Measurements from ENCODE around the gene DTX1. TPM values are rescaled to one million over a fixed set of nuclear protein-coding genes. Genes with fewer than 3 reads are reported as not detected.

Gene DTX1
- total and polyA plus RNA-seq, 2 of the 8 experiments (the other 6 are each of a cell fraction or from before 2014, with no cell fraction given): 4.7 to 6.9 TPM

GRCh38 chr12:113019025-113019424, 37.5 kb upstream of the DTX1 start:
- no peaks in the 10 kb centered on the region for H3K79me1 ChIP-seq (ENCODE audit: low read depth, low read length)
- H4K91ac ChIP-seq (replicated peaks; ENCODE audit: insufficient read length, low read length): no peak overlapping the region
- no peaks in the 10 kb centered on the region for H3K23me2 ChIP-seq (ENCODE audit: low read depth, low read length)
- no peak overlapping the region for H3K18ac ChIP-seq (ENCODE audit: extremely low read depth, low read length)
- H4K8ac ChIP-seq (ENCODE audit: extremely low read depth, insufficient read depth, low read length): no peak overlapping the region
- H2BK15ac ChIP-seq (ENCODE audit: low read length): no peak overlapping the region
- 64% methylated on average over 4 of the region's 4 CpGs; no CpG with 5 or more reads in 1 of the 2 experiments for WGBS, 2 experiments (ENCODE audit: extremely low coverage in 1 of 2, insufficient coverage in 1 of 2, insufficient read length in 1 of 2, insufficient replicate concordance in 2 of 2, low coverage in 1 of 2, low lambda C conversion rate in 2 of 2, missing lambda C conversion rate in 1 of 2)
- H3K56ac ChIP-seq (replicated peaks; ENCODE audit: insufficient read length, low read depth, low read length): no peak overlapping the region
- no peak overlapping the region for H2AK5ac ChIP-seq (ENCODE audit: low read depth, low read length)
- no peaks in the 10 kb centered on the region for H3K9me3 ChIP-seq (ENCODE audit: insufficient read depth in 2 of 2, low read depth in 1 of 2, low read length in 1 of 2)
- H3K27me3 ChIP-seq (replicated peaks in 1 of 4; ENCODE audit: control insufficient read depth in 3 of 4, extremely low read depth in 1 of 4, insufficient read depth in 3 of 4, low read length in 3 of 4): no peaks in the 10 kb centered on the region; a peak in 1 of 7 replicates
- no peak overlapping the region for H3K4me2 ChIP-seq (ENCODE audit: insufficient read depth in 1 of 2, low read depth in 2 of 2, low read length in 2 of 2)
- H4K5ac ChIP-seq (ENCODE audit: insufficient read length, low read depth, low read length): no peak overlapping the region
- no peak overlapping the region for H3K4ac ChIP-seq (replicated peaks; ENCODE audit: insufficient read length, low read depth, low read length)
- H3K27ac ChIP-seq (ENCODE audit: low read depth, low read length): no peak overlapping the region
- no peaks in the 10 kb centered on the region for H3K36me3 ChIP-seq (ENCODE audit: control insufficient read depth in 2 of 4, insufficient read depth in 4 of 4, low read length in 3 of 4)
- no peaks in the 10 kb centered on the region for H4K20me1 ChIP-seq (replicated peaks in 1 of 2; ENCODE audit: control insufficient read depth in 1 of 2, insufficient read depth in 2 of 2, low read length in 2 of 2)
- no peak overlapping the region for H3K23ac ChIP-seq (ENCODE audit: insufficient read length)
- no peak for DNase-seq (ENCODE audit: low read depth in 1 of 2, low spot score in 2 of 2)
- ChIA-PET POLR2A (ENCODE audit: partially characterized antibody) (no interaction called here), CTCF (ENCODE audit: partially characterized antibody) (interaction anchor here (0.6 to 8.9 kb wide), 6 partner anchors 11 to 33 kb away, joined by 3 to 59 read pairs (median 6); no protein-coding TSS in a partner anchor)
- no peak overlapping the region for H2BK120ac ChIP-seq (replicated peaks; ENCODE audit: low read depth, low read length)
- H2BK12ac ChIP-seq (ENCODE audit: low read depth, low read length): no peak overlapping the region
- no peak overlapping the region for H2BK20ac ChIP-seq (ENCODE audit: low read length)
- TF ChIP-seq CHD1 (IDR thresholded peaks at IDR 0.05; ENCODE audit: low read depth, low read length) (no peak), SAP30 (IDR thresholded peaks at IDR 0.05; ENCODE audit: insufficient read depth, insufficient replicate concordance, low read length) (no peak), SUZ12 (IDR thresholded peaks at IDR 0.05; ENCODE audit: low read length) (no peak), CEBPB (IDR thresholded peaks at IDR 0.05; ENCODE audit: low read depth, low read length) (no peak), RBBP5 (IDR thresholded peaks at IDR 0.05; ENCODE audit: borderline replicate concordance, low read depth, low read length) (no peak)
- H3K4me3 ChIP-seq (ENCODE audit: extremely low read depth in 1 of 4, insufficient read depth in 2 of 4, low read depth in 3 of 4, low read length in 4 of 4): no peak overlapping the region
- no peaks in the 10 kb centered on the region for H3K79me2 ChIP-seq (ENCODE audit: control insufficient read depth in 1 of 2, insufficient read depth in 2 of 2, low read length in 2 of 2)
- H2AFZ ChIP-seq (ENCODE audit: low read length): no peak overlapping the region
- no peak overlapping the region for H3K9ac ChIP-seq (replicated peaks in 1 of 4; ENCODE audit: extremely low read depth in 1 of 4, low read depth in 3 of 4, low read length in 3 of 4)
- no peaks in the 10 kb centered on the region for H3K4me1 ChIP-seq (replicated peaks in 1 of 4; ENCODE audit: control insufficient read depth in 3 of 4, insufficient read depth in 4 of 4, low read length in 3 of 4)
- H3K14ac ChIP-seq (ENCODE audit: insufficient read length): no peak overlapping the region
- no peak overlapping the region for H2BK5ac ChIP-seq (ENCODE audit: low read depth, low read length)
- no peak for FAIRE-seq
